CD14-positive monocyte (primary cell): ENCODE data around the gene GYG1. TPM values are rescaled to one million over a fixed set of nuclear protein-coding genes. Genes with fewer than 3 reads are reported as not detected.
A peak's percentile ranks its signal among the peaks of the same experiment; 100 is the strongest.

ENCODE experiments used
- DNase-seq, 3 donors: peaks; one replicate each; pipeline ENCODE4 v3.0.0-alpha.2; 2011 to 2022
- H2AFZ ChIP-seq: 2 replicates; pipeline ENCODE4 v1.6.0; 2012; ENCODE audit warnings: mild to moderate bottlenecking, low read depth, low read length, inconsistent platforms; ENCODE audit not compliant: insufficient read depth, poor library complexity, severe bottlenecking
- H3K27ac ChIP-seq, 2 donors: 1 replicate in 1 of 2; 2 replicates in 1 of 2; pipeline ENCODE4 v1.5.1; 2012 to 2013; ENCODE audit warnings: low read length in 2 of 2, control low read depth in 1 of 2, inconsistent platforms in 1 of 2, low read depth in 1 of 2, mild to moderate bottlenecking in 1 of 2
- H3K27me3 ChIP-seq, 2 donors: one replicate each; pipeline versions ENCODE4 v1.6.0 to v1.6.1; 2011 to 2013; ENCODE audit warnings: low read length in 2 of 2; ENCODE audit not compliant: control insufficient read depth in 2 of 2, insufficient read depth in 2 of 2
- H3K36me3 ChIP-seq, 2 donors: replicated peaks in 1 of 2; 1 replicate in 1 of 2; 2 replicates in 1 of 2; pipeline versions ENCODE4 v1.5.1 to v1.6.1; 2012 to 2013; ENCODE audit warnings: low read length in 2 of 2, control low read depth in 1 of 2, inconsistent platforms in 1 of 2, mild to moderate bottlenecking in 1 of 2; ENCODE audit not compliant: insufficient read depth in 2 of 2, control insufficient read depth in 1 of 2
- H3K4me1 ChIP-seq, 2 donors: 1 replicate in 1 of 2; 2 replicates in 1 of 2; pipeline versions ENCODE4 v1.5.1 to v1.6.1; 2012 to 2013; ENCODE audit warnings: low read length in 2 of 2, control low read depth in 1 of 2, inconsistent platforms in 1 of 2, mild to moderate bottlenecking in 1 of 2, moderate library complexity in 1 of 2; ENCODE audit not compliant: insufficient read depth in 2 of 2, control insufficient read depth in 1 of 2
- H3K4me2 ChIP-seq: replicated peaks from 2 replicates; pipeline ENCODE3; 2012; ENCODE audit warnings: low read length, moderate library complexity, mild to moderate bottlenecking; ENCODE audit not compliant: poor library complexity, severe bottlenecking; ENCODE audit errors: extremely low read depth
- H3K4me3 ChIP-seq, 3 experiments: fragments of 200-600 bp in 1 of 3; sonication (generic) in 1 of 3; replicated peaks in 1 of 3; 1 replicate in 2 of 3; 2 replicates in 1 of 3; pipeline ENCODE4 v1.5.1; 2011 to 2013; ENCODE audit warnings: low read length in 3 of 3, mild to moderate bottlenecking in 3 of 3, control low read depth in 2 of 3, low read depth in 2 of 3, inconsistent platforms in 1 of 3, moderate library complexity in 1 of 3
- H3K79me2 ChIP-seq: 2 replicates; pipeline ENCODE4 v1.6.0; 2012; ENCODE audit warnings: mild to moderate bottlenecking, control low read depth, inconsistent platforms, low read length, moderate library complexity; ENCODE audit not compliant: insufficient read depth
- H3K9ac ChIP-seq: 2 replicates; pipeline ENCODE4 v1.6.0; 2017; ENCODE audit warnings: low read length, mild to moderate bottlenecking; ENCODE audit not compliant: insufficient read depth, poor library complexity, severe bottlenecking
- H3K9me3 ChIP-seq, 2 donors: replicated peaks in 1 of 2; 1 replicate in 1 of 2; 2 replicates in 1 of 2; pipeline versions ENCODE4 v1.5.1 to v1.6.1; 2012 to 2013; ENCODE audit warnings: low read length in 2 of 2, control low read depth in 1 of 2; ENCODE audit not compliant: control insufficient read depth in 1 of 2, insufficient read depth in 1 of 2
- H4K20me1 ChIP-seq: 2 replicates; pipeline ENCODE4 v1.6.0; 2012; ENCODE audit warnings: mild to moderate bottlenecking, low read length, control low read depth, moderate library complexity; ENCODE audit not compliant: insufficient read depth
- H3K27ac Mint-ChIP-seq, 7 donors: one replicate each; pipeline ENCODE4 v1.8.0; 2020; ENCODE audit warnings: mild to moderate bottlenecking in 7 of 7, mixed read lengths in 7 of 7, moderate library complexity in 6 of 7, inconsistent platforms in 2 of 7
- H3K27me3 Mint-ChIP-seq, 3 donors: one replicate each; pipeline ENCODE4 v1.8.0; 2021 to 2022; ENCODE audit warnings: low read depth in 3 of 3, mild to moderate bottlenecking in 3 of 3, mixed read lengths in 3 of 3, moderate library complexity in 3 of 3, inconsistent platforms in 1 of 3
- H3K36me3 Mint-ChIP-seq, 2 donors: one replicate each; pipeline ENCODE4 v1.8.0; 2020; ENCODE audit warnings: mixed read lengths in 2 of 2, inconsistent platforms in 1 of 2, mild to moderate bottlenecking in 1 of 2
- H3K4me1 Mint-ChIP-seq: one replicate; pipeline ENCODE4 v1.8.0; 2020; ENCODE audit warnings: mild to moderate bottlenecking, mixed read lengths
- H3K4me3 Mint-ChIP-seq, 2 donors: one replicate each; pipeline ENCODE4 v1.8.0; 2020; ENCODE audit warnings: mild to moderate bottlenecking in 2 of 2, mixed read lengths in 2 of 2, moderate library complexity in 1 of 2
- H3K9me3 Mint-ChIP-seq, 7 donors: one replicate each; pipeline ENCODE4 v1.8.0; 2020 to 2022; ENCODE audit warnings: mixed read lengths in 7 of 7, mild to moderate bottlenecking in 6 of 7, moderate library complexity in 6 of 7, inconsistent platforms in 2 of 7
- CTCF ChIP-seq: fragments of 200-600 bp; IDR thresholded peaks from one replicate; pipeline ENCODE4 v1.8.0; 2022; ENCODE audit warnings: antibody characterized with exemption, mild to moderate bottlenecking
- WGBS: methylation state at CpG from one replicate; pipeline ENCODE4 v1.1.5; 2013; ENCODE audit warnings: missing lambda C conversion rate; ENCODE audit not compliant: insufficient coverage; 5-methylcytosine and 5-hydroxymethylcytosine counted together
- intact Hi-C, 2 donors: fragments of 100-400 bp; cut with micrococcal nuclease; formaldehyde crosslinking; loops; one replicate each; pipeline versions ENCODE4 v1.15.0 to v1.15.1; 2023
- polyA plus RNA-seq, 3 donors: library from polyadenylated mRNA; depleted of rRNA in 1 of 3; unstranded in 2 of 3; stranded (reverse) in 1 of 3; fragments of 300-500 nt in 2 of 3; fragments of >200 nt in 1 of 3; fragmentation: Illumina TruSeq in 2 of 3; gene quantifications; 1 replicate in 2 of 3; 2 replicates in 1 of 3; pipeline ENCODE4 v1.2.3, GENCODE V29; 2012 to 2021

GYG1 gene
- polyA plus RNA-seq, 3 donors, result 50.6 to 122 (median 121) TPM

DNA sequence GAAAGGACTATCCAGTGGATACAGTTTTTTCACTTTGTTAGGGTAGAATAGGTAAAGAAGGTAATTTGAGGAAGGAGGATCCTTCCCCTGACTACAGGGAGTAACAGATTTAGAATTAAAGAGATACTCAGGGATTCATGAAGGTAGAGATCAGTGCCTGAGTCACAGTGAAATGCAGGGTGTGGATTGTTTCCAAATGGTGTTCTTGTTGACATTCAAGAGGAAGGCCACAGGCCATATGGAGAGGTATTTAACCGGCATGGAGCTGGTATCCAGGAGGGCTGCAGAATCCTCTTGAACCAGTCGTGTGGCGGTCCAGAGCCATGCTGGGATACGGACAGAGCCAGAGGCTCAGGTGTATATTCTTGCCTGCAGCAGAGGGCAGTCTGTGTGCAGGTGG lies 28.2 kb downstream of the GYG1 start:
- peak overlapping the region in 1 of 7 donors; percentile 58 for H3K27ac Mint-ChIP-seq
- H3K27me3 Mint-ChIP-seq, result peaks cover 0 to 2% (median 0%) of the 10 kb centered on the region in 3 donors
- intact Hi-C loops, result no loop called here
- no peaks in the 10 kb centered on the region for H3K4me1 Mint-ChIP-seq
- Histone ChIP-seq H3K27ac (no peak overlapping the region), H3K4me3 (no peak overlapping the region), H4K20me1 (peaks cover 48% of the 10 kb centered on the region), H3K79me2 (no peaks in the 10 kb centered on the region), H3K4me1 (no peaks in the 10 kb centered on the region), H3K4me2 (no peak overlapping the region), H3K9me3 (no peaks in the 10 kb centered on the region), H2AFZ (no peak overlapping the region), H3K27me3 (no peaks in the 10 kb centered on the region), H3K36me3 (peaks cover 76 to 97% of the 10 kb centered on the region in 2 donors), H3K9ac (no peak overlapping the region)
- 100% methylated on average over 2 of the region's 4 CpGs for WGBS
- no peaks in the 10 kb centered on the region for H3K9me3 Mint-ChIP-seq
- no peak for TF ChIP-seq CTCF
- peaks cover 76 to 91% of the 10 kb centered on the region in 2 donors for H3K36me3 Mint-ChIP-seq
- no peak overlapping the region for H3K4me3 Mint-ChIP-seq
- no peak for DNase-seq

DNA sequence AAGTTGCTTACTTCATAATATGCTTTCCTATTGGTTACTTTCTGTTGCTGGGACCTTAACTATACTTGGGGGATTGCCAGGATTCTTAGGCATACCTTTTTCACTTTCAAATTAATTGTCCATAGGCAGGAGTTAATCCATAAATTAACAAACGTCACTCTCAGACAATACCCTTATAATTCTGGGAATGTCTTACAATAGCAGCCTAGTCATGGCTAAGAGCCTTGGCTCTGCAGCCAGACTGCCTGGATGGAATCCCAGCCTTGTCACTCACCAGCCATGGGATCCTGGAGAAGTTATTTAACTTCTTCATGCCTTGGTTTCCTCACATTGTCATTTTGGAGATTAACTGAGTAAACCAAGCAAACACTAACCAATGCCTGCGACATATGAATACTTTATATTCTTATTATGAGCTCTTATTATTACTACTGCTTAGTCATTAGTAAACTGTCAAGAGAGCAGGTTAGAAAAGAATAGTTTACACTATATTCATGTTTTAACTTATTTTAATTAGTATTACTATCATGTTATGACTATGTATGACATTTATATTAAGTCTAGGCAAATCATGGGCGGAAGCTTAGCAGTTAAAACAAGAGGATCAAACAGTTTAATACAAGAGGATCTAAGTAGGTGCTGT lies 29.0 kb downstream of the GYG1 start:
- intact Hi-C loops, result no loop called here
- H3K27me3 Mint-ChIP-seq, result peaks cover 0 to 2% (median 0%) of the 10 kb centered on the region in 3 donors
- WGBS, result no CpG with 5 or more reads among the region's 3 CpGs
- peaks cover 76 to 91% of the 10 kb centered on the region in 2 donors for H3K36me3 Mint-ChIP-seq
- H3K4me3 Mint-ChIP-seq, result no peak overlapping the region
- no peak overlapping the region for H3K9ac ChIP-seq
- no peak overlapping the region for H2AFZ ChIP-seq
- peaks cover 41% of the 10 kb centered on the region for H4K20me1 ChIP-seq
- H3K4me3 ChIP-seq, result no peak overlapping the region
- TF ChIP-seq CTCF, result no peak
- DNase-seq, result no peak
- H3K27ac ChIP-seq, result no peak overlapping the region
- H3K9me3 Mint-ChIP-seq, result peaks cover 0 to 4% (median 0%) of the 10 kb centered on the region in 7 donors
- no peak overlapping the region for H3K27ac Mint-ChIP-seq
- H3K27me3 ChIP-seq, result no peaks in the 10 kb centered on the region
- no peaks in the 10 kb centered on the region for H3K79me2 ChIP-seq
- H3K4me1 ChIP-seq, result no peaks in the 10 kb centered on the region
- H3K4me1 Mint-ChIP-seq, result no peaks in the 10 kb centered on the region
- peaks cover 80 to 97% of the 10 kb centered on the region in 2 donors for H3K36me3 ChIP-seq
- no peaks in the 10 kb centered on the region for H3K9me3 ChIP-seq
- H3K4me2 ChIP-seq, result no peak overlapping the region
